Osteoblast (primary cell): ENCODE results near the gene RNF126. TPM values are rescaled to one million over a fixed set of nuclear protein-coding genes. Genes with fewer than 3 reads are reported as not detected.

ENCODE experiments used
- DNase-seq: peaks from one replicate; pipeline ENCODE4 v3.0.0; 2011; ENCODE audit warnings: low spot score, mixed read lengths; ENCODE audit not compliant: insufficient read length; ENCODE audit errors: missing footprints
- H2AFZ ChIP-seq: 2 replicates; pipeline ENCODE4 v1.6.0; 2011; ENCODE audit warnings: mild to moderate bottlenecking, low read length
- H3K27ac ChIP-seq: 2 replicates; pipeline ENCODE4 v1.5.1; 2011; ENCODE audit warnings: mild to moderate bottlenecking, low read depth, low read length, moderate library complexity
- H3K27me3 ChIP-seq: 2 replicates; pipeline ENCODE4 v1.6.0; 2012; ENCODE audit warnings: mild to moderate bottlenecking, control low read depth, inconsistent platforms, low read length, moderate library complexity; ENCODE audit not compliant: insufficient read depth
- H3K36me3 ChIP-seq: 2 replicates; pipeline ENCODE4 v1.5.1; 2011; ENCODE audit warnings: mild to moderate bottlenecking, low read length, control low read depth, moderate library complexity; ENCODE audit not compliant: insufficient read depth
- H3K4me1 ChIP-seq: 2 replicates; pipeline ENCODE4 v1.5.1; 2011; ENCODE audit warnings: mild to moderate bottlenecking, low read length, control low read depth, moderate library complexity; ENCODE audit not compliant: insufficient read depth
- H3K4me2 ChIP-seq: 2 replicates; pipeline ENCODE4 v1.6.0; 2011; ENCODE audit warnings: mild to moderate bottlenecking, low read length; ENCODE audit not compliant: insufficient read depth
- H3K4me3 ChIP-seq: fragments of 200-600 bp; sonication (generic); 3 replicates; pipeline ENCODE4 v1.5.1; 2012; ENCODE audit warnings: mild to moderate bottlenecking, low read length, inconsistent platforms; ENCODE audit not compliant: insufficient read depth
- H3K79me2 ChIP-seq: 2 replicates; pipeline ENCODE4 v1.6.0; 2012; ENCODE audit warnings: mild to moderate bottlenecking, low read length, control low read depth, inconsistent platforms; ENCODE audit not compliant: insufficient read depth
- H3K9me3 ChIP-seq: 2 replicates; pipeline ENCODE4 v1.5.1; 2011; ENCODE audit warnings: low read depth, low read length, control low read depth
- H4K20me1 ChIP-seq: 2 replicates; pipeline ENCODE4 v1.6.0; 2012; ENCODE audit warnings: mild to moderate bottlenecking, low read length, control low read depth; ENCODE audit not compliant: insufficient read depth
- total RNA-seq: library from RNA; depleted of rRNA; stranded (reverse); fragments of >200 nt; gene quantifications from 2 replicates; pipeline ENCODE4 v1.2.3, GENCODE V29; 2012
- TF ChIP-seq, protein P1 (sequence below): IDR thresholded peaks from 2 replicates; pipeline ENCODE4 v1.5.1; 2011; ENCODE audit warnings: mild to moderate bottlenecking, low read depth, low read length, moderate library complexity; ENCODE audit errors: extremely low read depth

The RNF126 gene
- total RNA-seq, 1 donor = 38.7 TPM

DNA sequence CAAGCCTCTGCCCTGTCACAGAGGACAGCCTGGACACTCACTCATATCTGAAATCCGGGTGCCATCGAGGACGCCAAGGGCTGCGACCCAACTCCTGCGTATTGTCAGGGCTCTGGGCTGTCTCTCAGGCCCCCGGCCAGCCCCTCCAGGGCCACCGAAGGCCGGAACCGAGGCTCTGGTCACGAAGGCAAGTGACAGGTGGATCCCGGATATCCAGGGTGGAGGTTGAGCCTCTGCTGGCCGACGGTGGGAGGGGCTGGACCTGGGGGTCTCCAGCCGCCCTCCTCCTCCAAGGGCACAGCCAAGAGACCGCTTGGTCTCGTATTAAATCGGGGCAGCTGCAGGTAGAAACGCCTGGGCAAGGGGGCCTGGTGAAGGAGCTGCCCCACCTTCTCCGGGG is 5.4 kb downstream of the RNF126 start:
- no peak overlapping the region for H2AFZ ChIP-seq
- peaks cover 14% of the 10 kb centered on the region for H3K4me1 ChIP-seq
- no peaks in the 10 kb centered on the region for H3K27me3 ChIP-seq
- H3K4me3 ChIP-seq = no peak overlapping the region
- H3K79me2 ChIP-seq = peaks cover 99% of the 10 kb centered on the region
- H4K20me1 ChIP-seq = peaks cover 66% of the 10 kb centered on the region
- peaks cover 5% of the 10 kb centered on the region for H3K36me3 ChIP-seq
- TF ChIP-seq, protein P1, sequence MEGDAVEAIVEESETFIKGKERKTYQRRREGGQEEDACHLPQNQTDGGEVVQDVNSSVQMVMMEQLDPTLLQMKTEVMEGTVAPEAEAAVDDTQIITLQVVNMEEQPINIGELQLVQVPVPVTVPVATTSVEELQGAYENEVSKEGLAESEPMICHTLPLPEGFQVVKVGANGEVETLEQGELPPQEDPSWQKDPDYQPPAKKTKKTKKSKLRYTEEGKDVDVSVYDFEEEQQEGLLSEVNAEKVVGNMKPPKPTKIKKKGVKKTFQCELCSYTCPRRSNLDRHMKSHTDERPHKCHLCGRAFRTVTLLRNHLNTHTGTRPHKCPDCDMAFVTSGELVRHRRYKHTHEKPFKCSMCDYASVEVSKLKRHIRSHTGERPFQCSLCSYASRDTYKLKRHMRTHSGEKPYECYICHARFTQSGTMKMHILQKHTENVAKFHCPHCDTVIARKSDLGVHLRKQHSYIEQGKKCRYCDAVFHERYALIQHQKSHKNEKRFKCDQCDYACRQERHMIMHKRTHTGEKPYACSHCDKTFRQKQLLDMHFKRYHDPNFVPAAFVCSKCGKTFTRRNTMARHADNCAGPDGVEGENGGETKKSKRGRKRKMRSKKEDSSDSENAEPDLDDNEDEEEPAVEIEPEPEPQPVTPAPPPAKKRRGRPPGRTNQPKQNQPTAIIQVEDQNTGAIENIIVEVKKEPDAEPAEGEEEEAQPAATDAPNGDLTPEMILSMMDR = no peak
- H3K9me3 ChIP-seq = no peaks in the 10 kb centered on the region
- no peak for DNase-seq
- no peak overlapping the region for H3K27ac ChIP-seq
- H3K4me2 ChIP-seq = no peak overlapping the region

DNA sequence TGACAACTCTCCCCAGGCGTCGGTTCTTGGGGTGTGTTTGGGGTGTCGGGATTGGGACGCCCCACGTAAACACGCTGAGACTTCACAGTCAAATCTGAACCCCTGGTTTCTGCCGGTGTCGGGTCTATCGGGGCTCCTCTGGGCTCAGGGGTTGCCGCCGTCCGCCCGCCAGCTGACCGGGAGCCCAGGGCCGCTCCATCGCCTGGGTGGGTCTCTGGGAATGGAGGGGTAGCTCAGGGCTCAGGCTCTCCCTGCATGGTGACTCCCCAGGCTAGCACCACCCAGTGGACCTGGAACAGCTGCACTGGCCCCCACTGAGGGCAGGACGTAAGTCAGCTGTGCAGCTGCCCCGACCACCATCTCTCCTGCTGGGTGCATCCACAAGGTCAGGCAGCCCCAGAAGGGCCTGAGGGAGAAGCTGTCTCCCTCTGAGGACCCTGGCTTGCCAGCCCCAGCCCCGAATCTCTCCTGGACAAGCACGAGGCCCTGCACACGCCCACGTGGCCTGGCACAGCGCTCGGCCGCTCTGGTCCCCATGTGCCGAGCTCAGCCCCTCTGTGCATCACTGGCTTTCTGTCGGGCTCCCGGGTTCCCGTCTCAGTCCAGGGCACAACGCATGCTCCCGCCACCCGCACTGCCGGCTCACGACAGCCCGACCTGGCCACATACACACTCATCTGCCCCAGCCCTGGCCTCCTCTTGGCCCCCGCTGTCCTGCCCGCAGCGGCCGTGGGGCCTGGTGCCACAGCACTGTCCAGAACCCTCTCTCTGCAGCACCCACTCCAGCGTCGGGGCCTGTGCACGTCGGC is 6.1 kb downstream of the RNF126 start:
- H3K4me3 ChIP-seq = no peak overlapping the region
- H4K20me1 ChIP-seq = peaks cover 70% of the 10 kb centered on the region

DNA sequence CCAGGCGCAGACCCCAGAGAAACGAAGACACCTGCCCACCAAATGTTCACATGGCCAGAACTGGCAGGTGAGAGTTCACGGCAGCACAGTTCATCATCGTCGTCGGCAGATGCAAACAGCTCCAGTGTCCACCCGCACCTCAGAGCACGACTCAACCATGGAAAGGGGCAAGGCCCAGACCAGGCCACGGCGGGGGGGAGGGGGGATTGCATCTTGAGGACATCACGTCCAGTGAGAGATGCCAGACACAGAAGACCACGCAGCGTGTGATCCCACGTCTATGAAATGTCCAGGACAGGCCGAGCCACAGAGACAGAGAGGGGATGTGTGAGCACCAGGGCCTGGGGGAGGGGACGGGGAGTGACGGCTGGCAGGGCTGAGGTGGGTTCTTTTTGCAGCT is 7.3 kb downstream of the RNF126 start:
- Histone ChIP-seq H3K79me2 (peaks cover 98% of the 10 kb centered on the region), H3K27ac (no peak overlapping the region), H3K27me3 (no peaks in the 10 kb centered on the region), H3K4me1 (peaks cover 1% of the 10 kb centered on the region), H3K4me3 (no peak overlapping the region), H4K20me1 (peaks cover 59% of the 10 kb centered on the region), H3K4me2 (no peak overlapping the region), H3K9me3 (no peaks in the 10 kb centered on the region), H2AFZ (no peak overlapping the region), H3K36me3 (peaks cover 5% of the 10 kb centered on the region)
- TF ChIP-seq, protein P1 = no peak
- DNase-seq = no peak

More for the DNA sequence above, 6.1 kb downstream of the RNF126 start:
- Histone ChIP-seq H3K36me3 (peaks cover 5% of the 10 kb centered on the region), H2AFZ (no peak overlapping the region), H3K9me3 (no peaks in the 10 kb centered on the region), H3K4me1 (peaks cover 14% of the 10 kb centered on the region), H3K27ac (no peak overlapping the region), H3K27me3 (no peaks in the 10 kb centered on the region), H3K79me2 (peaks cover 99% of the 10 kb centered on the region), H3K4me2 (no peak overlapping the region)
- DNase-seq = no peak
- TF ChIP-seq, protein P1 = no peak

DNA sequence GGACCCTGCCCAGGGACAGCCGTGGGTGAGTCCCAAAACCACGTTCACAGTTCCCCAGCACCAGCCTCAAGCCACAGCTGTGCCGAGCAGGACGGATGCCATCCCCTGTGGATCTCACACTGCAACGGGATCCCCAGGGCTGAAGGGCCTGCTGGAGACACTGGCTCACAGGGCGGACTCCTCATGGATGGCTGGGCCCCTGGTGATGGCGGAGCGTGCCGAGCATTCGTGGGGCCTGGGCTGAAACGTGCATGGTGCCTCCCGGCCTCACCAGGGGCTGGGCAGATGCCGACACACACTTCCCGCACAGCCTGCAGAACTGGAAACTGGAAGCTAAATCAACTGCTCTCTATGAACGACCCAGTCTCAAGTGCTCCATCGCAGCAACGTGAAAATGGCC is 9.6 kb downstream of the RNF126 start:
- DNase-seq = no peak
- H3K4me3 ChIP-seq = no peak overlapping the region
- peaks cover 40% of the 10 kb centered on the region for H4K20me1 ChIP-seq
- no peak overlapping the region for H2AFZ ChIP-seq
- no peaks in the 10 kb centered on the region for H3K4me1 ChIP-seq
- TF ChIP-seq, protein P1 = no peak
- no peak overlapping the region for H3K27ac ChIP-seq
- no peaks in the 10 kb centered on the region for H3K9me3 ChIP-seq
- peaks cover 77% of the 10 kb centered on the region for H3K79me2 ChIP-seq
- peaks cover 8% of the 10 kb centered on the region for H3K36me3 ChIP-seq
- H3K27me3 ChIP-seq = no peaks in the 10 kb centered on the region
- no peak overlapping the region for H3K4me2 ChIP-seq
